ENCODE results near the gene DCAF11.

DCAF11 gene

GRCh38 chr14:24141097-24141880 lies 26.7 kb downstream of the DCAF11 start, which contains the start of gene EMC9:
TSS of gene EMC9 (minus strand) at chr14:24141591. CDS start at chr14:24141304, 287 bp downstream.
- TF ChIP-seq CTCF (IDR thresholded peaks at IDR 0.05; ENCODE audit: low read depth, low read length, missing control alignments), result peak; percentile 34
- H3K4me3 ChIP-seq (ENCODE audit: low read depth, low read length), result peak within 1 kb of the TSS; percentile 70
- peak; percentile 99 for DNase-seq (ENCODE audit: low read depth)

- no peak overlapping the region for H3K4me3 ChIP-seq (ENCODE audit: low read depth, low read length)
- DNase-seq (ENCODE audit: low read depth), result no peak
- no peak for TF ChIP-seq CTCF (IDR thresholded peaks at IDR 0.05; ENCODE audit: low read depth, low read length, missing control alignments)
These were observed 28.9 kb downstream of the DCAF11 start for GRCh38 chr14:24143511-24143910.

DNA sequence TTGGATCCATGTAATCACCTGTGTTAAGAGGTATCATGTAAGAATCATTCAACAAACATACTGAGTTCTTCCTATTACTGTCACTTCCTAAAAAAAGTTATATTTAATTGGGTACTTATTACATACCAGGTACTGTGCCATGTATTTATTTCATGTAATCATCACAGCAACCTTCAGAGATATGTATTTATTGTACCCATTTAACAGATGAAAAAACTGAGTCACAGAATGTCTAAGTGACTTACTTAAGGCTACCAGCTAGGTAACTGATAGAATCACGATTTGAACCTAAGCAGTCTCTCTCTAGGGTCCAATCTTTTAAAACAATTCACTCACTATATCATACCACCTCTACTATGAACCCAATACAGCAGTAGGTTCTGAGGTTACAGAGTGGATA lies 29.9 kb downstream of the DCAF11 start:
- DNase-seq (ENCODE audit: low read depth), result no peak
- TF ChIP-seq CTCF (IDR thresholded peaks at IDR 0.05; ENCODE audit: low read depth, low read length, missing control alignments), result no peak
- no peak overlapping the region for H3K4me3 ChIP-seq (ENCODE audit: low read depth, low read length)

DNA sequence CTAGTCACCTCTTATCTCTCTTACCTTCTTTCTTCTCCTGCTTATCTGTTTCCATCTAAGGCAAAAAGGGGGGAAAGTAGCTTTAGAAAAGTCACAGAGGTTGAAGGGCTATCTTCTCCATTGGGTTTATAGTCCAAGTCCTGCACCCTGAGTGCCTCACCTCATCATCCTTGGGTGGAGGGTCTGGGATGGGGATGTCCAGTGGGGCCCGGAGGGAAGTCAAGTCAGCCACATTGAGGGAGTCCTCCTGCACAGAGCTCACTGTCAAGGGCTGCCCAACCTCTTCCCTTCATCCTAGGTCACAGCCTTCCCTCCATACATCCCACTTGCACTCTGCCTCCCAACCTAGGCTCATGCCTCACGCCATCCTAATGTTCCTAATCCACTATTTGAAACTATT lies 30.6 kb downstream of the DCAF11 start:
- H3K4me3 ChIP-seq (ENCODE audit: low read depth, low read length), result peak overlapping the region; percentile 84
- DNase-seq (ENCODE audit: low read depth), result no peak
- TF ChIP-seq CTCF (IDR thresholded peaks at IDR 0.05; ENCODE audit: low read depth, low read length, missing control alignments), result no peak

- peak overlapping the region; percentile 84 for H3K4me3 ChIP-seq (ENCODE audit: low read depth, low read length)
- TF ChIP-seq CTCF (IDR thresholded peaks at IDR 0.05; ENCODE audit: low read depth, low read length, missing control alignments), result no peak
- no peak for DNase-seq (ENCODE audit: low read depth)
These were observed 31.3 kb downstream of the DCAF11 start for GRCh38 chr14:24145690-24146452.

DNA sequence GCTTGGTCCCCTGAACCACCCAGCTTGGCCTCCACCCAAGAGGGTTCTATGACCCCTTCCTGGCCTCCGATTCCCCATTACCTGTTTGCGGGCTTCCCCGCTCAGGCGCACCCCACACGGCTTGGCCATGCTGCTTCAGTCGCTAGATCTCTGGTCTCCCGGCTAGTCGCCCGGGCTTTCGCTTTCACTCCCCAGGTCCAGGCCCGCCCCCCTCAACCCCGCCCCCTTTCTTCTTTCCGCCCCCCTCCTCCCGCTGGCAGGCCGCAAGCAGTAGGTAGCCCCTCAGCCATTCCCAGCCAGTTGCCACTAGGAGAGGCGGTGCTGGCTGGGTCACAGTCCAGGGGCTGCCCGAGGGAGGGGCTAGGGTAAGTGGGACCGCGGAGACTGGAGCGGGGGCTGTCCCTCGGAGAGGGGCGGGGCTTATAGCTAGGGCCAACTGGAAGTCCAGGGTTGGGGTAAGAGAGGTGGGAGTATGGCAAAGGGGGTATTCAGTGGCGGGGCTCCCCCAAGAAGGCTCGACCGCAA lies 31.9 kb downstream of the DCAF11 start, which contains the start of gene PSME2:
TSS of gene PSME2 (minus strand) at position 158 of the 525 bp plus-strand sequence. CDS start at position 129, 29 bp downstream.
- H3K4me3 ChIP-seq (ENCODE audit: low read depth, low read length), result peak within 1 kb of the TSS; percentile 84
- peak; percentile 92 for DNase-seq (ENCODE audit: low read depth)

More for the DNA sequence above, 31.9 kb downstream of the DCAF11 start, which contains the start of gene PSME2:
- no peak for TF ChIP-seq CTCF (IDR thresholded peaks at IDR 0.05; ENCODE audit: low read depth, low read length, missing control alignments)
